CD14-positive monocyte (primary cell): ENCODE measurements around the gene KHSRP. TPM values are rescaled to one million over a fixed set of nuclear protein-coding genes. Genes with fewer than 3 reads are reported as not detected.

Source experiments
- DNase-seq, 3 donors: peaks; one replicate each; pipeline ENCODE4 v3.0.0-alpha.2; 2011 to 2022
- H2AFZ ChIP-seq: 2 replicates; pipeline ENCODE4 v1.6.0; 2012; ENCODE audit warnings: mild to moderate bottlenecking, low read depth, low read length, inconsistent platforms; ENCODE audit not compliant: insufficient read depth, poor library complexity, severe bottlenecking
- H3K27ac ChIP-seq, 2 donors: 1 replicate in 1 of 2; 2 replicates in 1 of 2; pipeline ENCODE4 v1.5.1; 2012 to 2013; ENCODE audit warnings: low read length in 2 of 2, control low read depth in 1 of 2, inconsistent platforms in 1 of 2, low read depth in 1 of 2, mild to moderate bottlenecking in 1 of 2
- H3K27me3 ChIP-seq, 2 donors: one replicate each; pipeline versions ENCODE4 v1.6.0 to v1.6.1; 2011 to 2013; ENCODE audit warnings: low read length in 2 of 2; ENCODE audit not compliant: control insufficient read depth in 2 of 2, insufficient read depth in 2 of 2
- H3K36me3 ChIP-seq, 2 donors: replicated peaks in 1 of 2; 1 replicate in 1 of 2; 2 replicates in 1 of 2; pipeline versions ENCODE4 v1.5.1 to v1.6.1; 2012 to 2013; ENCODE audit warnings: low read length in 2 of 2, control low read depth in 1 of 2, inconsistent platforms in 1 of 2, mild to moderate bottlenecking in 1 of 2; ENCODE audit not compliant: insufficient read depth in 2 of 2, control insufficient read depth in 1 of 2
- H3K4me1 ChIP-seq, 2 donors: 1 replicate in 1 of 2; 2 replicates in 1 of 2; pipeline versions ENCODE4 v1.5.1 to v1.6.1; 2012 to 2013; ENCODE audit warnings: low read length in 2 of 2, control low read depth in 1 of 2, inconsistent platforms in 1 of 2, mild to moderate bottlenecking in 1 of 2, moderate library complexity in 1 of 2; ENCODE audit not compliant: insufficient read depth in 2 of 2, control insufficient read depth in 1 of 2
- H3K4me2 ChIP-seq: replicated peaks from 2 replicates; pipeline ENCODE3; 2012; ENCODE audit warnings: low read length, moderate library complexity, mild to moderate bottlenecking; ENCODE audit not compliant: poor library complexity, severe bottlenecking; ENCODE audit errors: extremely low read depth
- H3K4me3 ChIP-seq, 3 experiments: fragments of 200-600 bp in 1 of 3; sonication (generic) in 1 of 3; replicated peaks in 1 of 3; 1 replicate in 2 of 3; 2 replicates in 1 of 3; pipeline ENCODE4 v1.5.1; 2011 to 2013; ENCODE audit warnings: low read length in 3 of 3, mild to moderate bottlenecking in 3 of 3, control low read depth in 2 of 3, low read depth in 2 of 3, inconsistent platforms in 1 of 3, moderate library complexity in 1 of 3
- H3K79me2 ChIP-seq: 2 replicates; pipeline ENCODE4 v1.6.0; 2012; ENCODE audit warnings: mild to moderate bottlenecking, control low read depth, inconsistent platforms, low read length, moderate library complexity; ENCODE audit not compliant: insufficient read depth
- H3K9ac ChIP-seq: 2 replicates; pipeline ENCODE4 v1.6.0; 2017; ENCODE audit warnings: low read length, mild to moderate bottlenecking; ENCODE audit not compliant: insufficient read depth, poor library complexity, severe bottlenecking
- H3K9me3 ChIP-seq, 2 donors: replicated peaks in 1 of 2; 1 replicate in 1 of 2; 2 replicates in 1 of 2; pipeline versions ENCODE4 v1.5.1 to v1.6.1; 2012 to 2013; ENCODE audit warnings: low read length in 2 of 2, control low read depth in 1 of 2; ENCODE audit not compliant: control insufficient read depth in 1 of 2, insufficient read depth in 1 of 2
- H4K20me1 ChIP-seq: 2 replicates; pipeline ENCODE4 v1.6.0; 2012; ENCODE audit warnings: mild to moderate bottlenecking, low read length, control low read depth, moderate library complexity; ENCODE audit not compliant: insufficient read depth
- H3K27ac Mint-ChIP-seq, 7 donors: one replicate each; pipeline ENCODE4 v1.8.0; 2020; ENCODE audit warnings: mild to moderate bottlenecking in 7 of 7, mixed read lengths in 7 of 7, moderate library complexity in 6 of 7, inconsistent platforms in 2 of 7
- H3K27me3 Mint-ChIP-seq, 3 donors: one replicate each; pipeline ENCODE4 v1.8.0; 2021 to 2022; ENCODE audit warnings: low read depth in 3 of 3, mild to moderate bottlenecking in 3 of 3, mixed read lengths in 3 of 3, moderate library complexity in 3 of 3, inconsistent platforms in 1 of 3
- H3K36me3 Mint-ChIP-seq, 2 donors: one replicate each; pipeline ENCODE4 v1.8.0; 2020; ENCODE audit warnings: mixed read lengths in 2 of 2, inconsistent platforms in 1 of 2, mild to moderate bottlenecking in 1 of 2
- H3K4me1 Mint-ChIP-seq: one replicate; pipeline ENCODE4 v1.8.0; 2020; ENCODE audit warnings: mild to moderate bottlenecking, mixed read lengths
- H3K4me3 Mint-ChIP-seq, 2 donors: one replicate each; pipeline ENCODE4 v1.8.0; 2020; ENCODE audit warnings: mild to moderate bottlenecking in 2 of 2, mixed read lengths in 2 of 2, moderate library complexity in 1 of 2
- H3K9me3 Mint-ChIP-seq, 7 donors: one replicate each; pipeline ENCODE4 v1.8.0; 2020 to 2022; ENCODE audit warnings: mixed read lengths in 7 of 7, mild to moderate bottlenecking in 6 of 7, moderate library complexity in 6 of 7, inconsistent platforms in 2 of 7
- CTCF ChIP-seq: fragments of 200-600 bp; IDR thresholded peaks from one replicate; pipeline ENCODE4 v1.8.0; 2022; ENCODE audit warnings: antibody characterized with exemption, mild to moderate bottlenecking
- WGBS: methylation state at CpG from one replicate; pipeline ENCODE4 v1.1.5; 2013; ENCODE audit warnings: missing lambda C conversion rate; ENCODE audit not compliant: insufficient coverage; 5-methylcytosine and 5-hydroxymethylcytosine counted together
- intact Hi-C, 2 donors: fragments of 100-400 bp; cut with micrococcal nuclease; formaldehyde crosslinking; loops; one replicate each; pipeline versions ENCODE4 v1.15.0 to v1.15.1; 2023
- polyA plus RNA-seq, 3 donors: library from polyadenylated mRNA; depleted of rRNA in 1 of 3; unstranded in 2 of 3; stranded (reverse) in 1 of 3; fragments of 300-500 nt in 2 of 3; fragments of >200 nt in 1 of 3; fragmentation: Illumina TruSeq in 2 of 3; gene quantifications; 1 replicate in 2 of 3; 2 replicates in 1 of 3; pipeline ENCODE4 v1.2.3, GENCODE V29; 2012 to 2021

Gene KHSRP
- polyA plus RNA-seq, 3 donors = 8.6 to 63.3 (median 9.1) TPM

GRCh38 chr19:6450166-6450565 lies 25.6 kb upstream of the KHSRP start:
- no peaks in the 10 kb centered on the region for H3K36me3 Mint-ChIP-seq

GRCh38 chr19:6448045-6448444 lies 23.4 kb upstream of the KHSRP start:
- H3K4me2 ChIP-seq = no peak overlapping the region
- H3K27me3 ChIP-seq = no peaks in the 10 kb centered on the region
- no peaks in the 10 kb centered on the region for H4K20me1 ChIP-seq
- no peaks in the 10 kb centered on the region for H3K4me1 Mint-ChIP-seq
- TF ChIP-seq CTCF = no peak
- H3K79me2 ChIP-seq = no peaks in the 10 kb centered on the region
- no peak overlapping the region for H2AFZ ChIP-seq
- H3K4me1 ChIP-seq = no peaks in the 10 kb centered on the region
- DNase-seq = no peak
- H3K36me3 ChIP-seq = no peaks in the 10 kb centered on the region
- H3K9ac ChIP-seq = no peak overlapping the region
- H3K4me3 ChIP-seq = no peak overlapping the region
- H3K4me3 Mint-ChIP-seq = no peak overlapping the region
- no CpG with 5 or more reads among the region's 3 CpGs for WGBS
- H3K27ac ChIP-seq = no peak overlapping the region
- no peak overlapping the region for H3K27ac Mint-ChIP-seq
- intact Hi-C loops = no loop called here
- H3K9me3 Mint-ChIP-seq = peaks cover 0 to 11% (median 3%) of the 10 kb centered on the region in 7 donors
- H3K27me3 Mint-ChIP-seq = peaks cover 2 to 5% (median 3%) of the 10 kb centered on the region in 3 donors
- H3K9me3 ChIP-seq = no peaks in the 10 kb centered on the region
- H3K36me3 Mint-ChIP-seq = no peaks in the 10 kb centered on the region

More at GRCh38 chr19:6450166-6450565, 25.6 kb upstream of the KHSRP start:
- H3K27me3 ChIP-seq = peaks cover 0 to 2% of the 10 kb centered on the region in 2 donors
- Mint-ChIP-seq H3K9me3 (peaks cover 7 to 31% (median 21%) of the 10 kb centered on the region in 7 donors), H3K27me3 (peaks cover 2 to 5% (median 3%) of the 10 kb centered on the region in 3 donors), H3K27ac (no peak overlapping the region), H3K4me1 (no peaks in the 10 kb centered on the region), H3K4me3 (no peak overlapping the region)
- no peaks in the 10 kb centered on the region for H3K4me1 ChIP-seq
- H3K4me3 ChIP-seq = no peak overlapping the region
- H3K4me2 ChIP-seq = no peak overlapping the region
- no peak overlapping the region for H3K27ac ChIP-seq
- no peaks in the 10 kb centered on the region for H3K36me3 ChIP-seq
- no peak overlapping the region for H3K9ac ChIP-seq
- no peaks in the 10 kb centered on the region for H3K79me2 ChIP-seq
- DNase-seq = no peak
- no peak overlapping the region for H2AFZ ChIP-seq
- TF ChIP-seq CTCF = no peak
- no peaks in the 10 kb centered on the region for H4K20me1 ChIP-seq
- intact Hi-C loops = no loop called here
- peaks cover 13% of the 10 kb centered on the region in 2 donors for H3K9me3 ChIP-seq
- 100% methylated on average over 2 of the region's 5 CpGs for WGBS
